Keratinocyte (primary cell): ENCODE results near the gene KRTAP10-8. TPM values are rescaled to one million over a fixed set of nuclear protein-coding genes. Genes with fewer than 3 reads are reported as not detected.

Experiments used
- DNase-seq: peaks from one replicate; pipeline ENCODE4 v3.0.0-alpha.2; 2011; ENCODE audit warnings: low read depth, missing footprints, low spot score
- FAIRE-seq: peaks from 2 replicates; lab custom pipeline; 2011; peaks lifted over from hg19 to GRCh38; lab: Jason Lieb, UNC
- H2AFZ ChIP-seq: 2 replicates; pipeline ENCODE4 v1.6.0; 2012; ENCODE audit warnings: low read length, control low read depth, inconsistent platforms; ENCODE audit not compliant: control insufficient read depth
- H3K27ac ChIP-seq: 2 replicates; pipeline ENCODE4 v1.5.1; 2011; ENCODE audit warnings: low read length; ENCODE audit not compliant: control insufficient read depth, insufficient read depth
- H3K27me3 ChIP-seq: 3 replicates; pipeline ENCODE4 v1.6.0; 2011; ENCODE audit warnings: low read length; ENCODE audit not compliant: control insufficient read depth, insufficient read depth; ENCODE audit errors: extremely low read depth
- H3K36me3 ChIP-seq, 2 experiments: 2 replicates in 1 of 2; 3 replicates in 1 of 2; pipeline ENCODE4 v1.5.1; 2011; ENCODE audit warnings: low read length in 2 of 2, mild to moderate bottlenecking in 1 of 2; ENCODE audit not compliant: control insufficient read depth in 2 of 2, insufficient read depth in 2 of 2; ENCODE audit errors: extremely low read depth in 1 of 2
- H3K4me1 ChIP-seq: 3 replicates; pipeline ENCODE4 v1.5.1; 2011; ENCODE audit warnings: low read length; ENCODE audit not compliant: control insufficient read depth, insufficient read depth; ENCODE audit errors: extremely low read depth
- H3K4me2 ChIP-seq: 3 replicates; pipeline ENCODE4 v1.6.0; 2011; ENCODE audit warnings: low read depth, low read length; ENCODE audit not compliant: control insufficient read depth, insufficient read depth; ENCODE audit errors: extremely low read depth
- H3K4me3 ChIP-seq, 3 experiments: fragments of 200-600 bp in 1 of 3; sonication (generic) in 1 of 3; 2 replicates in 2 of 3; 3 replicates in 1 of 3; pipeline ENCODE4 v1.5.1; 2011 to 2016; ENCODE audit warnings: low read length in 3 of 3, mild to moderate bottlenecking in 3 of 3, control low read depth in 2 of 3, inconsistent platforms in 1 of 3, low read depth in 1 of 3, mixed read lengths in 1 of 3, mixed run types in 1 of 3, moderate library complexity in 1 of 3; ENCODE audit not compliant: control insufficient read depth in 2 of 3, insufficient read depth in 2 of 3; ENCODE audit errors: extremely low read depth in 1 of 3
- H3K79me2 ChIP-seq: 2 replicates; pipeline ENCODE4 v1.6.0; 2012; ENCODE audit warnings: low read length; ENCODE audit not compliant: control insufficient read depth, insufficient read depth
- H3K9ac ChIP-seq: 3 replicates; pipeline ENCODE4 v1.6.0; 2011; ENCODE audit warnings: low read length; ENCODE audit not compliant: control insufficient read depth, insufficient read depth; ENCODE audit errors: extremely low read depth
- H3K9me1 ChIP-seq: 3 replicates; pipeline ENCODE4 v1.6.0; 2011; ENCODE audit warnings: low read length; ENCODE audit not compliant: control insufficient read depth, insufficient read depth; ENCODE audit errors: extremely low read depth
- H3K9me3 ChIP-seq: 2 replicates; pipeline ENCODE4 v1.5.1; 2012; ENCODE audit warnings: low read depth, low read length; ENCODE audit not compliant: control insufficient read depth
- H4K20me1 ChIP-seq: 3 replicates; pipeline ENCODE4 v1.6.0; 2011; ENCODE audit warnings: low read length; ENCODE audit not compliant: control insufficient read depth, insufficient read depth; ENCODE audit errors: extremely low read depth
- EZH2 ChIP-seq: IDR thresholded peaks from one replicate; pipeline ENCODE4 v1.6.1; 2012; ENCODE audit warnings: inconsistent platforms, mild to moderate bottlenecking, low read length, moderate library complexity
- dilution Hi-C: fragments of 300-500 bp; cut with MboI; formaldehyde crosslinking; loops from one replicate; pipeline ENCODE4 v1.7.0; 2020; ENCODE audit warnings: low sequenced_read_pairs; ENCODE audit not compliant: extremely low pct_ligation_motif_present
- polyA plus RNA-seq, 5 experiments: library from polyadenylated mRNA; depleted of rRNA in 3 of 5; stranded (reverse) in 3 of 5; stranded (forward) in 1 of 5; unstranded in 1 of 5; fragments of >200 nt; gene quantifications; 1 replicate in 1 of 5; 2 replicates in 3 of 5; 3 replicates in 1 of 5; pipeline versions ENCODE4 v1.2.1 to v1.2.3, GENCODE V29; 2011 to 2012; ENCODE audit warnings: missing spikeins in 2 of 5, low read depth in 1 of 5, low replicate concordance in 1 of 5
- TF ChIP-seq, protein P1 (sequence below), 3 experiments: IDR thresholded peaks in 1 of 3; conservative IDR thresholded peaks in 1 of 3; optimal IDR thresholded peaks in 1 of 3; 2 replicates in 2 of 3; 3 replicates in 1 of 3; pipeline versions ENCODE3 to v1.5.1; 2011; ENCODE audit warnings: low read length in 3 of 3, mild to moderate bottlenecking in 3 of 3, moderate library complexity in 2 of 3, control low read depth in 1 of 3, inconsistent platforms in 1 of 3; ENCODE audit not compliant: insufficient read depth in 2 of 3; ENCODE audit errors: extremely low read depth in 1 of 3

The KRTAP10-8 gene
- polyA plus RNA-seq, 1 donor (not counting 4 experiments of a cell fraction or from before 2014, with no cell fraction given): not detected

DNA sequence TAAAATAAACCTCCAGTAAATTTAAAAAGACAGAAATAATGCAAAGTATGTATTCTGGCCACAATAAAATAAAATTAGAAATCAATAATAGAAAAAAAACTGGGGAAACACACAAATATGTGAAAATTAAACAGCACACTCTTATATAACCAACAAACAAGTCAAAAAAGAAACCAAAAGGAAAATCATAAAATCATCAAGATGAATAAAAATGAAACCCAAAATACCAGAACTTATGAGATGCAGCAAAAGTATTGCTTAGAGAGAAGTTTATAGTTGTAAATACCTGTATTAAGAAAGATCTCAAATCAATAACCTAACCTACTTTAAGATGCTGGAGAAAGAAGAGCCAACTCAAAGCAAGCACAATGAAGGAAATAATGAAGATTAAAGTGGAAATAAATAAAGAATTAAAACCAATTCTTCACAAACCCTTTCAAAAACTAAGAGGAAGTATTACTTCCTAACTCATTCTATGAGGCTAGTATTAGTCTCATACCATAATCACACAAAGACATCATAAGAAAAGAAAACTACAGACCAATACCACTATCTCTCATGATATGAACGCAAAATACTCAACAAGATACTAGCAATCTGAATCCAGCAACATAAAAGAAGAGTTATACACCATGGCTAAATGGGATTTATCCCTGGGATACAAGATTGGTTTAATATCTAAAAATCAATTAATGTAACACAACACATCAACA is 46.8 kb upstream of the KRTAP10-8 start:
- H3K27me3 ChIP-seq: no peaks in the 10 kb centered on the region
- no peak overlapping the region for H3K27ac ChIP-seq
- no peaks in the 10 kb centered on the region for H3K9me1 ChIP-seq
- no peaks in the 10 kb centered on the region for H3K36me3 ChIP-seq
- no peak overlapping the region for H3K4me2 ChIP-seq
- FAIRE-seq (no peak), DNase-seq (no peak)
- dilution Hi-C loops: no loop called here
- no peak for TF ChIP-seq EZH2
- TF ChIP-seq, protein P1, sequence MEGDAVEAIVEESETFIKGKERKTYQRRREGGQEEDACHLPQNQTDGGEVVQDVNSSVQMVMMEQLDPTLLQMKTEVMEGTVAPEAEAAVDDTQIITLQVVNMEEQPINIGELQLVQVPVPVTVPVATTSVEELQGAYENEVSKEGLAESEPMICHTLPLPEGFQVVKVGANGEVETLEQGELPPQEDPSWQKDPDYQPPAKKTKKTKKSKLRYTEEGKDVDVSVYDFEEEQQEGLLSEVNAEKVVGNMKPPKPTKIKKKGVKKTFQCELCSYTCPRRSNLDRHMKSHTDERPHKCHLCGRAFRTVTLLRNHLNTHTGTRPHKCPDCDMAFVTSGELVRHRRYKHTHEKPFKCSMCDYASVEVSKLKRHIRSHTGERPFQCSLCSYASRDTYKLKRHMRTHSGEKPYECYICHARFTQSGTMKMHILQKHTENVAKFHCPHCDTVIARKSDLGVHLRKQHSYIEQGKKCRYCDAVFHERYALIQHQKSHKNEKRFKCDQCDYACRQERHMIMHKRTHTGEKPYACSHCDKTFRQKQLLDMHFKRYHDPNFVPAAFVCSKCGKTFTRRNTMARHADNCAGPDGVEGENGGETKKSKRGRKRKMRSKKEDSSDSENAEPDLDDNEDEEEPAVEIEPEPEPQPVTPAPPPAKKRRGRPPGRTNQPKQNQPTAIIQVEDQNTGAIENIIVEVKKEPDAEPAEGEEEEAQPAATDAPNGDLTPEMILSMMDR (optimal IDR thresholded peaks at IDR 0.05 in 1 of 3, IDR thresholded peaks at IDR 0.05 in 1 of 3, conservative IDR thresholded peaks at IDR 0.05 in 1 of 3; ENCODE audit: extremely low read depth in 1 of 3, insufficient read depth in 2 of 3, low read length in 3 of 3): no peak
- no peaks in the 10 kb centered on the region for H3K9me3 ChIP-seq
- no peaks in the 10 kb centered on the region for H4K20me1 ChIP-seq
- H3K4me3 ChIP-seq: no peak overlapping the region
- H3K79me2 ChIP-seq: no peaks in the 10 kb centered on the region
- no peak overlapping the region for H3K9ac ChIP-seq
- no peak overlapping the region for H2AFZ ChIP-seq
- H3K4me1 ChIP-seq: no peaks in the 10 kb centered on the region

DNA sequence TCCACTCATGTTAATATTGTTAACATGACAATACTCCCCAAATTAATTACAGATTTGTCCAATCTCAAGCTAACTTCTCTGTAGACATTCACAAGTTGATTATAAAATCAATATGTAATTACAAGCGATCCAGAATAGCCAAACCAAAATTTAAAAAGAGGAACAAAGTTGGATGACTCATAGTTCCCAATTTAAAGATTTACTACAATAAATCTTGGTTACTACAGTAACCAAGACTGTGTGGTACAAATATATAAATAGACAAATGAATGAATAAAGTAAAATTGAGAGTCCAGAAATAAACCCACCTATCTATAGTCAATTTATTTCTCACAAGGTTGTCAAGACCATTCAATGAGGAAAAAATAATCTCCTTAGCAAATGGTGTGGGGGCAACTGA is 45.5 kb upstream of the KRTAP10-8 start:
- dilution Hi-C loops: no loop called here
- no peaks in the 10 kb centered on the region for H4K20me1 ChIP-seq
- no peaks in the 10 kb centered on the region for H3K4me1 ChIP-seq
- H3K4me3 ChIP-seq: no peak overlapping the region
- FAIRE-seq (no peak), DNase-seq (no peak)
- no peak overlapping the region for H3K9ac ChIP-seq
- no peaks in the 10 kb centered on the region for H3K27me3 ChIP-seq
- no peak for TF ChIP-seq EZH2
- TF ChIP-seq, protein P1 (optimal IDR thresholded peaks at IDR 0.05 in 1 of 3, IDR thresholded peaks at IDR 0.05 in 1 of 3, conservative IDR thresholded peaks at IDR 0.05 in 1 of 3; ENCODE audit: extremely low read depth in 1 of 3, insufficient read depth in 2 of 3, low read length in 3 of 3): no peak
- no peaks in the 10 kb centered on the region for H3K9me3 ChIP-seq
- no peak overlapping the region for H3K4me2 ChIP-seq
- no peaks in the 10 kb centered on the region for H3K36me3 ChIP-seq
- no peak overlapping the region for H2AFZ ChIP-seq
- H3K27ac ChIP-seq: no peak overlapping the region
- no peaks in the 10 kb centered on the region for H3K9me1 ChIP-seq
- no peaks in the 10 kb centered on the region for H3K79me2 ChIP-seq
